MM.1S (cell line): ENCODE data around the gene CNOT2.

Source experiments
- EZH2 ChIP-seq: fragments of 300-600 bp; sonication (generic); optimal IDR thresholded peaks from 2 replicates; pipeline ENCODE3; 2017; ENCODE audit warnings: low read depth, mild to moderate bottlenecking, antibody characterized with exemption, low read length, mixed read lengths
- TF ChIP-seq, protein P1 (sequence below): fragments of 300-600 bp; sonication (generic); IDR thresholded peaks from 2 replicates; pipeline ENCODE4 v1.5.1; 2016; ENCODE audit warnings: antibody characterized with exemption, low read length, mixed read lengths

DNA sequence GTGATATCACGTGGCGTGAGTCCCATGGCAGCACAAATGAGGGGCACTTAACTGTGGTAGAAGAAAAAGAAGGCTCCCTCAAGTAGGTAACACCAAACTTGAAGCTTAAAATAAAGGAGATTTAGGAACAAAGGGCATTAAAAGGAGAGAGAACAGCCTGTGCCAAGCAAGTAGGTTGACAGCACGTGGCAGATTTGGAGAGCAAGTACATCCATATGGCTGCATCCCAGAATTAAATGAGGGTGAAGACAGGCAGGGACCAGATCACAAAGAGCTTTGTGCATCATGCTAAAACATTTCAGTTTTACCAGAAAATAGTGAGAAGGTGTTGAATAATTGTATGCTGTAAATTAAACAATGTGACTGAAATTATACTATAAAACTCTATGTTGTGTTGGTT is 155.6 kb downstream of the CNOT2 start:
- no peak for TF ChIP-seq EZH2
- TF ChIP-seq, protein P1, sequence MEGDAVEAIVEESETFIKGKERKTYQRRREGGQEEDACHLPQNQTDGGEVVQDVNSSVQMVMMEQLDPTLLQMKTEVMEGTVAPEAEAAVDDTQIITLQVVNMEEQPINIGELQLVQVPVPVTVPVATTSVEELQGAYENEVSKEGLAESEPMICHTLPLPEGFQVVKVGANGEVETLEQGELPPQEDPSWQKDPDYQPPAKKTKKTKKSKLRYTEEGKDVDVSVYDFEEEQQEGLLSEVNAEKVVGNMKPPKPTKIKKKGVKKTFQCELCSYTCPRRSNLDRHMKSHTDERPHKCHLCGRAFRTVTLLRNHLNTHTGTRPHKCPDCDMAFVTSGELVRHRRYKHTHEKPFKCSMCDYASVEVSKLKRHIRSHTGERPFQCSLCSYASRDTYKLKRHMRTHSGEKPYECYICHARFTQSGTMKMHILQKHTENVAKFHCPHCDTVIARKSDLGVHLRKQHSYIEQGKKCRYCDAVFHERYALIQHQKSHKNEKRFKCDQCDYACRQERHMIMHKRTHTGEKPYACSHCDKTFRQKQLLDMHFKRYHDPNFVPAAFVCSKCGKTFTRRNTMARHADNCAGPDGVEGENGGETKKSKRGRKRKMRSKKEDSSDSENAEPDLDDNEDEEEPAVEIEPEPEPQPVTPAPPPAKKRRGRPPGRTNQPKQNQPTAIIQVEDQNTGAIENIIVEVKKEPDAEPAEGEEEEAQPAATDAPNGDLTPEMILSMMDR = no peak
